GM21619 (cell line): ENCODE data around the gene CCDC149.

ENCODE experiments used
- ATAC-seq: cut with Tn5 transposase; IDR thresholded peaks from one replicate; pipeline ENCODE4 v1.9.1; 2021; ENCODE audit not compliant: unreplicated experiment

Gene CCDC149

GRCh38 chr4:24805566-24805965, 107.3 kb downstream of the CCDC149 start:
- ATAC-seq: no peak

DNA sequence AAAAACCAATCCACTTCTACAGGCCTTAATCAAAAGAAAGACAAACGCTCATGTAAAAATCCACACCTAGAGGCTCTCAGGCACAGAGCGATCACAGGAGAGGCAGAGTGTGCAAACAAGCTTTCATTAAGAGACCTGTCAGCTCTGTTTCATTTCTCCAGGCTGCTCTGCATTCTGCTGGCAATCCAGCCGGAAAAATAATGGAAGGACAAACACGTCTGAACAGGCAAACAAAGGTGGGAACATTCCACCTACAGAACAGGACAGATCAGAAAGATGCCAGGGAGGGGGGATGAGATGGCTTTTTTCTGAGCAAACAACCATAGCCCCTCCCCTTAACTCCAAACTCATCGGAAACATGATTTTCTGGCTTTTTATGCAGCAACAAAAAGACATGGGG, 107.8 kb downstream of the CCDC149 start:
- ATAC-seq: no peak

- no peak for ATAC-seq
These were observed 110.2 kb downstream of the CCDC149 start for GRCh38 chr4:24802648-24803047.

GRCh38 chr4:24801136-24801855, 111.5 kb downstream of the CCDC149 start:
- no peak for ATAC-seq

- no peak for ATAC-seq
These were observed 112.4 kb downstream of the CCDC149 start for GRCh38 chr4:24800325-24800895.

- ATAC-seq: no peak
These were observed 113.1 kb downstream of the CCDC149 start for GRCh38 chr4:24799544-24800324.

DNA sequence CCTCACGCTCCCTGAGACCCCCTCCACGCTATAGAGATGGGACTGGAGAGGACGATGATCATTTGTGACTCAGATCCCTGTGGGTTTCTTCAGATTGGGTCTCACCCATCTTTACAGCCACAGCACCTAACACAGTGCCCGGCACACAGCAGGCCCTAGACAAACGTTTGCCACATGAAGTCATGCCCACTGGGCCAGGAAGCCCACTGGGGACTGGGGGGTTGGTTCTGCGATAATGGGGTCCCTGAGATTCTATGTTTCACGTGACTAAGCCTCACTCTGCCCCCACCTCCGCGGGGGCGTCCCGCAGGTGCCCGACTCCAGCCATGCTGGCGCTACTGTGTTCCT, 113.7 kb downstream of the CCDC149 start:
- no peak for ATAC-seq

GRCh38 chr4:24798036-24798610, 114.7 kb downstream of the CCDC149 start:
- no peak for ATAC-seq

GRCh38 chr4:24796620-24797019, 116.2 kb downstream of the CCDC149 start:
- no peak for ATAC-seq

DNA sequence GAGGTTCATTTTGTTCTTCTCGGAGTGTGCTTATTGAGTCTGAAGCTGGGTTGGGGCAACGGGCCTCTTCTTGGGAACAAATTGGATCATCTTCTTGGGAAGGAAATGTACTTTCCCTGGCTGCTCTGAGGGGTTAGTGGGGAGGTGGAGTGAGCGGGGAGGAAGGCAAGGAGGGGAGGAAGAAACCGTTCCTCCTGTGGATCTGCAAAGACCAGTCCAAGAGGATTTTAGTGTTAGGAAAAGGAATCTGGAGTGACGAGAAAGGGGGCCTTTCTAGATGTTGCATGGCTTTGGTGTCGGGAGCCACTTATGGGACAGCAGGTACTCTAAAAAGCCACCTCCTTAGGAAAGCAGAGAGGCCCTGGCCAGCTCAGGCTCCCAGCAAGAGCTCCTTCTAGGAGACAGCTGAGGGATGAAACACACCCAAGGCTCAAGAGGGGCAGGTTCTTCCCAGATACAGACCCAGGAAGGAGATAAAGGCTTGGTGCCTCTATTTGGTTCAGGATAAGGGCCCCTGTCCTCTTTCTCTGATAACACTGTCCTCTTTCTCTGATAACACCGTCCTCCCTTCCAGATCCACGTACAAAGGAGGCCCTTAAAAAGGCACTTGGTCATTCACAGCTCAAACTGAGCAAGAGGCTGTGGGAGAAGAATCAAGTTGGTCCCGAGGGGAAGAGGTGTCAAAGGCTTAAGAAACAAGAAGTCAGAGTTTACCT, 117.0 kb downstream of the CCDC149 start:
- ATAC-seq: no peak

- no peak for ATAC-seq
These were observed 117.8 kb downstream of the CCDC149 start, which contains the start of gene SOD3 for GRCh38 chr4:24794916-24795665. TSS of gene SOD3 (plus strand) at chr4:24795573. CDS start at chr4:24799522, 3,949 bp downstream.

- no peak for ATAC-seq
These were observed 118.4 kb downstream of the CCDC149 start for GRCh38 chr4:24794480-24794879.

DNA sequence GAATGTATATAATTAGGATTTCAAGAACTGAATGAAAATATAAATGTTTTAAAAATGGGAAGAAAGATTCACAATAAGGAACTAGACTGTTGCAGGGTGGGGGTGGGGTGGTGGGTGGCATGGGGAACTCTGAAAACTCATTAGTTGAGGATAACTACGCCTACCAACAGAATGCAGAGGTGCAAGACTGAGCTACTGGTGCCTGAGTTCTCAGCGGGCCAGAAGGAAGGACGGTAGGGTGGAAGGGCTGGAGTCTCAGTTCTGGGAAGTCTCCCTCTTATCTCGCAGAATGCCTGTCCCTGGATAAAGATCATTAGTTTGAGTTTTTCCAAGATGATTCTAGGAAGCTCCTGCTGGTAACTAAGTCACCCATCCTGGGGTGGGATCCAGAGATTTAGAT, 118.8 kb downstream of the CCDC149 start:
- ATAC-seq: no peak

DNA sequence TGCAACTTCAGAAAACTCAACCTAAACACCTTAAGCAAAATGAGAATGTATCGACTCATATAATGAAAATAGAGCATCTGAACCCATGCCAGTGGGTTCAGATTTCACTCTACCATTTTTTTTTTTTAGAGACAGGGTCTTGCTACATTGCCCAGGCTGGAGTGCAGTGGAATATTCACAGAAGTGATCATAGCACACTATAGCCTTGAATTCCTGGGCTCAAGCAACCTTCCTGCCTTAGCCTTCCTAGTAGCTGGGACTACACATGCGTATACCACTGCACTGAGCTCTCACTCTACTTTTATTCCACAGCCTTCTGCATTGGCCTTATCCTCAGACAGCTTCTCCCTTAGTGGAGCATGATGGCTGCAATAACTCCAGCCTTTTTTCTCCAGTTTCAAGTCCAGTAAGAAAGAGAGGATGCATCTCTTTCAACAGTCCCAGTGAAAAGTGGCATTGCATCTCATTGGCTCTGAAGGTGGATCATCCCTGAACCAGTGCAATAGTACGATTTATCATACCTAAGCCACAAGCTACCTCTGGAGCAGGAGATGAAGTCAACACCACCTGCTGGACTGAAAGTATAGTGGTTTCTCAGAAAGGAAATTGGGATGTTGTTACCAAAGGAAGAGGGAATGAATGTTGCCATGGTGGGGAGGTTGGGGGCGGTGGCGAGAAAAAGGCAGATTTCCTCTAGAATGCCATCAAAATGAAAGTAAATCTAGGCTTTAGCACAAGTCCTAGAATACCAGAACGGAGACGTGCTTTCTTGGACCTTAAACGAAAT, 119.4 kb downstream of the CCDC149 start:
- no peak for ATAC-seq

DNA sequence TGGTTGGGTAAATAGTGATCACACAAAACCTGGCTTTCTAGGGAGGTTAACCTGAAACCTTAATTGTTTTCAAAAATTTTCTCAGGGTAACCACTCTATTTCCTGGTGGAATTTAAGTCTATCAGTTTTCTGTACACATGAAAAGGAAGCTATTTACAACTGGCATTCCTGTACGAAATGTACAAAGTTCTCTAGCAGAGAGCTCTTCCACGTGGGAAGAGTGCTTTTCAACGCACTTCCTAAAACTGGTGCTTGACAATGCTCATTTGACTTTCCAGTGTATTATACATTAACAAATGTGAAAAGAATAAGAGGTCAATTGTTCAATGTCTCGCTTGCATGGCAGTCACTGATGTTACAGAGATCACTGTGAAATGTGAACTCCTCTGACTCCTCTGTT, 120.3 kb downstream of the CCDC149 start:
- no peak for ATAC-seq

- ATAC-seq: no peak
These were observed 121.8 kb downstream of the CCDC149 start for GRCh38 chr4:24791043-24791442.

DNA sequence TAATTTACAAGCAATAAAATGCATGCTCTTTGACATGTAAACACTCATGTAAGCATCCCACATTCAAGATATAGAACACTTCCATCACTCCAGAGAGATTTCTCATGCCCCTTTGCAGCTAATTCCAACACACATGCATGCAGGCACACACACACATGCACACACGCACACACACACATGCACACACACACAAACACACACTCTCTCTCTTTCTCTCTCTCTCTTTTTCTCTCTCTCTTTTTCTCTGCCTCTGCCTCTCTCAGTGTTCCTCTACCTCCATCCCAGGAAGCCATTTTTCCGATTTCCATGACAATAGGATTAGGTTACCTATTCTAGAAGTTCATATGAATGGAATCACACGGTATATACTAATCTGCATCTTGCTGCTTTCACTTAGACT, 129.3 kb downstream of the CCDC149 start:
- ATAC-seq: no peak

- no peak for ATAC-seq
These were observed 130.7 kb downstream of the CCDC149 start for GRCh38 chr4:24781999-24782745.

DNA sequence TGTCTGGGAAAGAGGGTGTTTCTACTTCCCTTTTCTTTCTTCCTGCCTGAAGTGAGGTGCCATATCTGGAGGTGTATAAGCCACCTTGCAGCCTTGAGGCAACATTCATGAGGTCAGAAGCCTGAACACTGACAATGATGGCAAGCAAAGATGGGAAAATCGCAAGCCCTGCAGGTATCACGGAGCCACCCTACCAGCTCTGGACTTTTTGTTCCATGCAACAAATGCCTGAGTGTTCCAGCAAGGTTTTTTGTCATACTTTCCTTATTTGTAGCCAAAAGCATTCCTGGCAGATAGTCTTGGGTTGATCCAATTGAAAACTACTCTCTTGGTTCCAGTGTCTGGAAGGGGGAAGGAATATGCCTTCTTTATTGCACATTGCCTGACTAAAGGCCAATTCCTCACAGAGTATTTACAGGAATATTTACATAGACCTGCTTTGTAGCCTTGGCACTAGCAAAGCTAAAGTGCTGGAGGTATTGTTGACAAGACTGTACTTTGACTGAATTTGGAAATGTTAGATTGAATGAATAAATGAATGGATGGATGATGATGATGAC, 131.8 kb downstream of the CCDC149 start:
- no peak for ATAC-seq
